Activated CD4-positive, CD25-positive, alpha-beta regulatory T cell treated with anti-CD3 and anti-CD28 coated beads, Interleukin-2, amount 50 U/mL, for 16 hours (primary cell): ENCODE results near the gene SRSF3.

Experiments used
- DNase-seq: peaks from one replicate; pipeline ENCODE4 v3.0.0-alpha.2; 2020; ENCODE audit warnings: low read depth, low spot score

Gene SRSF3

GRCh38 chr6:36622901-36623546 is 28.9 kb downstream of the SRSF3 start:
- DNase-seq: no peak

GRCh38 chr6:36623547-36624459 is 29.6 kb downstream of the SRSF3 start:
- DNase-seq: peak; percentile 51

- no peak for DNase-seq
These were observed 30.4 kb downstream of the SRSF3 start for GRCh38 chr6:36624461-36625157.

GRCh38 chr6:36625158-36625919 is 31.2 kb downstream of the SRSF3 start:
- DNase-seq: no peak

GRCh38 chr6:36626636-36627035 is 32.5 kb downstream of the SRSF3 start:
- DNase-seq: no peak

GRCh38 chr6:36627141-36627540 is 33.0 kb downstream of the SRSF3 start:
- no peak for DNase-seq

GRCh38 chr6:36627801-36628246 is 33.7 kb downstream of the SRSF3 start:
- no peak for DNase-seq

GRCh38 chr6:36629784-36630183 is 35.6 kb downstream of the SRSF3 start:
- DNase-seq: no peak

GRCh38 chr6:36631326-36632011 is 37.3 kb downstream of the SRSF3 start:
- DNase-seq: no peak

GRCh38 chr6:36633370-36633769 is 39.2 kb downstream of the SRSF3 start:
- DNase-seq: no peak

GRCh38 chr6:36633915-36634314 is 39.8 kb downstream of the SRSF3 start:
- no peak for DNase-seq

GRCh38 chr6:36634317-36635108 is 40.4 kb downstream of the SRSF3 start:
- DNase-seq: no peak

GRCh38 chr6:36636283-36636682 is 42.1 kb downstream of the SRSF3 start:
- DNase-seq: no peak

GRCh38 chr6:36636687-36637418 is 42.7 kb downstream of the SRSF3 start:
- DNase-seq: no peak

GRCh38 chr6:36638579-36638978 is 44.4 kb downstream of the SRSF3 start:
- DNase-seq: no peak

GRCh38 chr6:36639171-36639808 is 45.1 kb downstream of the SRSF3 start:
- no peak for DNase-seq

- no peak for DNase-seq
These were observed 47.4 kb downstream of the SRSF3 start for GRCh38 chr6:36641543-36641942.

GRCh38 chr6:36642913-36643817 is 49.0 kb downstream of the SRSF3 start:
- no peak for DNase-seq
